ENCODE measurements around the gene WWOX. TPM values are rescaled to one million over a fixed set of nuclear protein-coding genes. Genes with fewer than 3 reads are reported as not detected.

Gene WWOX
- total RNA-seq, 6 experiments from 2014 or later: 0.46 to 3.4 (median 1.3) TPM

GRCh38 chr16:78666318-78666717 lies 566.9 kb downstream of the WWOX start:
- TF ChIP-seq CTCF (IDR thresholded peaks at IDR 0.05): no peak
- peaks cover 1% of the 10 kb centered on the region for H3K27me3 Mint-ChIP-seq (ENCODE audit: insufficient read depth)
- no peak for DNase-seq

GRCh38 chr16:78667675-78668074 lies 568.2 kb downstream of the WWOX start:
- DNase-seq: no peak
- Mint-ChIP-seq H3K4me3 (no peak overlapping the region), H3K27me3 (ENCODE audit: insufficient read depth) (peaks cover 1% of the 10 kb centered on the region; the same call in 1 of the 2 replicates), H3K36me3 (ENCODE audit: low read depth) (peaks cover 6% of the 10 kb centered on the region), H3K9me3 (peaks cover 45% of the 10 kb centered on the region), H3K4me1 (ENCODE audit: low read depth) (no peaks in the 10 kb centered on the region), H3K27ac (no peak overlapping the region)
- TF ChIP-seq CTCF (IDR thresholded peaks at IDR 0.05): no peak

More at GRCh38 chr16:78666318-78666717, 566.9 kb downstream of the WWOX start:
- peaks cover 6% of the 10 kb centered on the region for H3K36me3 Mint-ChIP-seq (ENCODE audit: low read depth)
- no peaks in the 10 kb centered on the region for H3K4me1 Mint-ChIP-seq (ENCODE audit: low read depth)
- no peak overlapping the region for H3K27ac Mint-ChIP-seq
- H3K4me3 Mint-ChIP-seq: no peak overlapping the region
- H3K9me3 Mint-ChIP-seq: peaks cover 41% of the 10 kb centered on the region

- no peak overlapping the region for H3K4me3 Mint-ChIP-seq
- H3K9me3 Mint-ChIP-seq: peaks cover 48% of the 10 kb centered on the region
- no peak for TF ChIP-seq CTCF (IDR thresholded peaks at IDR 0.05)
- no peak for DNase-seq
- peaks cover 6% of the 10 kb centered on the region for H3K36me3 Mint-ChIP-seq (ENCODE audit: low read depth)
- H3K27me3 Mint-ChIP-seq (ENCODE audit: insufficient read depth): peaks cover 1% of the 10 kb centered on the region; the same call in 1 of the 2 replicates
- no peaks in the 10 kb centered on the region for H3K4me1 Mint-ChIP-seq (ENCODE audit: low read depth)
- no peak overlapping the region for H3K27ac Mint-ChIP-seq
Measured at GRCh38 chr16:78668393-78668792, 568.9 kb downstream of the WWOX start.

- Mint-ChIP-seq H3K4me1 (ENCODE audit: low read depth) (no peaks in the 10 kb centered on the region), H3K27me3 (ENCODE audit: insufficient read depth) (peaks cover 2% of the 10 kb centered on the region; the same call in 1 of the 2 replicates), H3K9me3 (peaks cover 44% of the 10 kb centered on the region), H3K36me3 (ENCODE audit: low read depth) (peaks cover 6% of the 10 kb centered on the region), H3K27ac (no peak overlapping the region), H3K4me3 (no peak overlapping the region)
- TF ChIP-seq CTCF (IDR thresholded peaks at IDR 0.05): no peak
- DNase-seq: no peak
Measured at GRCh38 chr16:78669994-78670393, 570.5 kb downstream of the WWOX start.

- Mint-ChIP-seq H3K4me3 (no peak overlapping the region), H3K9me3 (peaks cover 54% of the 10 kb centered on the region), H3K27ac (no peak overlapping the region), H3K4me1 (ENCODE audit: low read depth) (no peaks in the 10 kb centered on the region), H3K27me3 (ENCODE audit: insufficient read depth) (peaks cover 2% of the 10 kb centered on the region), H3K36me3 (ENCODE audit: low read depth) (peaks cover 6% of the 10 kb centered on the region)
- no peak for DNase-seq
- no peak for TF ChIP-seq CTCF (IDR thresholded peaks at IDR 0.05)
Measured at GRCh38 chr16:78672779-78673556, 573.5 kb downstream of the WWOX start.
